ENCODE data around the gene OR2H1.

The OR2H1 gene

GRCh38 chr6:29465279-29465678, 8.3 kb downstream of the OR2H1 start:
- TF ChIP-seq CTCF (IDR thresholded peaks at IDR 0.05; ENCODE audit: low read depth, low read length) = no peak

GRCh38 chr6:29465801-29466200, 8.8 kb downstream of the OR2H1 start:
- no peak for TF ChIP-seq CTCF (IDR thresholded peaks at IDR 0.05; ENCODE audit: low read depth, low read length)
- no peak for DNase-seq (ENCODE audit: extremely low read depth, low read depth)

More at GRCh38 chr6:29465279-29465678, 8.3 kb downstream of the OR2H1 start:
- DNase-seq (ENCODE audit: extremely low read depth, low read depth) = no peak

GRCh38 chr6:29466241-29466640, 9.3 kb downstream of the OR2H1 start:
- no peak for DNase-seq (ENCODE audit: extremely low read depth, low read depth)
- no peak for TF ChIP-seq CTCF (IDR thresholded peaks at IDR 0.05; ENCODE audit: low read depth, low read length)

DNA sequence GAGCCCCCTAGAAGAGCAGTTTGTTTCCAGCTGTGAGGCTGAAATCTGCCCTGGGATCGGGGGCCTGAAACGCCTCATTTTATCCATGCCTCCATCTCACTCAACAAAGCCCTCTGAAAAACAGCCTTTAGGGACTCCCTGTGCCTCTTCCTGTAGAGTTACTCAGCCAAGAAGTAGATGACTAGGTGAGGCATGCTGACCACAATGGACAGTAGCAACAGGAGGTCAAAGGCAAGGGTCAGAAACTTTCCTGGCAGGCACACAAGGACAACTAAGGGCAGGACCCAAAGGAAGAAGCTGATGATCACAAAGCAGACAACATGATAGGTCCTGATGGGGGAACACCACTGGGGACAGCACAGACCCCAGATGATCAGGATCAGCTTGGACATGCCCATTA, 18.0 kb downstream of the OR2H1 start:
- no peak for TF ChIP-seq CTCF (IDR thresholded peaks at IDR 0.05; ENCODE audit: low read depth, low read length)
- DNase-seq (ENCODE audit: extremely low read depth, low read depth) = no peak

- TF ChIP-seq CTCF (IDR thresholded peaks at IDR 0.05; ENCODE audit: low read depth, low read length) = no peak
- DNase-seq (ENCODE audit: extremely low read depth, low read depth) = no peak
Observed at GRCh38 chr6:29477923-29478450, 21.0 kb downstream of the OR2H1 start.

DNA sequence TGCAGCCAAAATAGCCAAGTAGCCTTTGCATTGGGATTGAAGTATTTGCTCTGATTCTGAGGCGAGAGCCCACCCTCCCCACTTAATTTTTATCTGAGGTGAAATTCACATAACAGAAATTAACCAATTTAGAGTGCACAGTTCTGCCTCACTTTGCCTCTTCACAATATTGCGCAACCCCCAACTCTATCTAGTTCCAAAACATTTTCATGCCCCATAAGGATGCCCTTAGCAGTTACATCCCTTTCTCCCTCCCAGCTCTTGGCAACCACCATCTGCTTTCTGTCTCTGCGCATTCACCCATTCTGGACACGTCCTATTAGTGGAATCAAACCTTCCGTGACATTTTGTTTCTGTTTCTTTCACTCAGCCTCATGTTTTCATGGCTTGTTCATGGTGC, 21.8 kb downstream of the OR2H1 start:
- no peak for TF ChIP-seq CTCF (IDR thresholded peaks at IDR 0.05; ENCODE audit: low read depth, low read length)
- no peak for DNase-seq (ENCODE audit: extremely low read depth, low read depth)

DNA sequence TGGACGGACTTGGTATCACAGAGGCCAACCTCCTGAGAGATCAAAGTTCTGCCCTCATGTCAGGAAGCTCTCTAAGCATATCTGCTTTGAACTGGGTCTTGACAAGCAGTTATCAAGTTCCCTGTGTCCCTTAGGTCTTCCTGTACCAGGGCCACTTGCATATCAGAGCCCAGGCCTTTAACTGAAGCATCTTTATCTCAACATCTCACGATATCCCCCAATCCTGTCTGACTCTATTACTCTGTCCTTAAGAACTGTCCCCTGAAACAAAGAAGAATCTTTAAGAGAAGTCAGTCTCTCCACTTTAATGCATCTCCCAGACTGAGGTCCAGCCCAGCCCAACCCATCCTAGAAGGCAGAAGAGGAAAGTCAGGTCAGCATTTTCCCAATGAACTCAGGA, 22.6 kb downstream of the OR2H1 start:
- TF ChIP-seq CTCF (IDR thresholded peaks at IDR 0.05; ENCODE audit: low read depth, low read length) = no peak
- no peak for DNase-seq (ENCODE audit: extremely low read depth, low read depth)
